ENCODE measurements around the gene RTF2.

DNA sequence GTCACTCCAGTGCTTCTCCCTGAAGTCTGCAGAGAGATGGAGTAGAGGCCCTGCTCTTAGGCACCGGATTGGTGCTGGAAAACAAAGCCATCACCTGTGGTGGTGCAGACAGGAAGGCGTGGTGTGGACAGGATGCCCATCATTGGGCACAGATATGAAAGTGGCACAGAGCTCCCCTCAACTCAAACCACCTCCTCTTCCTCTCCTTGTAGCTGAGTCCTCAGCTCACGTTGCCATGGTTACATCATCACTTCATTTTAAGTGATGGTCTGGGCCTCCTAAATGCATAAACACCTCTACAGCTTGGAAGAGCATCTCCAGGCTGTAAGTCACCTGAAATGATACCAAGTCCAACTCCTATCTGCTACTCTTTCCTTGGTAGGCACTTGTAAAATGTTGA lies 8.0 kb upstream of the RTF2 start:
- TF ChIP-seq, protein P1, sequence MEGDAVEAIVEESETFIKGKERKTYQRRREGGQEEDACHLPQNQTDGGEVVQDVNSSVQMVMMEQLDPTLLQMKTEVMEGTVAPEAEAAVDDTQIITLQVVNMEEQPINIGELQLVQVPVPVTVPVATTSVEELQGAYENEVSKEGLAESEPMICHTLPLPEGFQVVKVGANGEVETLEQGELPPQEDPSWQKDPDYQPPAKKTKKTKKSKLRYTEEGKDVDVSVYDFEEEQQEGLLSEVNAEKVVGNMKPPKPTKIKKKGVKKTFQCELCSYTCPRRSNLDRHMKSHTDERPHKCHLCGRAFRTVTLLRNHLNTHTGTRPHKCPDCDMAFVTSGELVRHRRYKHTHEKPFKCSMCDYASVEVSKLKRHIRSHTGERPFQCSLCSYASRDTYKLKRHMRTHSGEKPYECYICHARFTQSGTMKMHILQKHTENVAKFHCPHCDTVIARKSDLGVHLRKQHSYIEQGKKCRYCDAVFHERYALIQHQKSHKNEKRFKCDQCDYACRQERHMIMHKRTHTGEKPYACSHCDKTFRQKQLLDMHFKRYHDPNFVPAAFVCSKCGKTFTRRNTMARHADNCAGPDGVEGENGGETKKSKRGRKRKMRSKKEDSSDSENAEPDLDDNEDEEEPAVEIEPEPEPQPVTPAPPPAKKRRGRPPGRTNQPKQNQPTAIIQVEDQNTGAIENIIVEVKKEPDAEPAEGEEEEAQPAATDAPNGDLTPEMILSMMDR (IDR thresholded peaks at IDR 0.05), result no peak
- no peak for TF ChIP-seq EP300 (IDR thresholded peaks at IDR 0.05)
